ENCODE data around the gene CCNL2. TPM values are rescaled to one million over a fixed set of nuclear protein-coding genes. Genes with fewer than 3 reads are reported as not detected.
"Not testable (repeated sequence)": the region's sequence is repeated elsewhere in the genome, so short reads cannot be mapped to it uniquely, and the experiment has no call there.

Gene CCNL2
- total RNA-seq, 1 donor: 130 TPM

GRCh38 chr1:1406821-1407635, 7.9 kb upstream of the CCNL2 start, which contains the start of gene MRPL20:
Gene MRPL20, minus strand, starts transcription at chr1:1407293. Its CDS starts 76 bp downstream, at chr1:1407217.
- DNase-seq (ENCODE audit: low read depth): peak; percentile 93
- peak within 1 kb of the TSS; percentile 90 for H3K4me3 ChIP-seq (ENCODE audit: low read depth, low read length)
- TF ChIP-seq CTCF (IDR thresholded peaks at IDR 0.05; ENCODE audit: insufficient read depth, low read depth, low read length): no peak

- TF ChIP-seq CTCF (IDR thresholded peaks at IDR 0.05; ENCODE audit: insufficient read depth, low read depth, low read length): no peak
- no peak for DNase-seq (ENCODE audit: low read depth)
- peak overlapping the region; percentile 90 for H3K4me3 ChIP-seq (ENCODE audit: low read depth, low read length)
Measured at GRCh38 chr1:1406101-1406820, 7.1 kb upstream of the CCNL2 start.

GRCh38 chr1:1403653-1404052, 4.5 kb upstream of the CCNL2 start:
- no peak overlapping the region for H3K4me3 ChIP-seq (ENCODE audit: low read depth, low read length)
- DNase-seq (ENCODE audit: low read depth): no peak
- TF ChIP-seq CTCF (IDR thresholded peaks at IDR 0.05; ENCODE audit: insufficient read depth, low read depth, low read length): no peak

GRCh38 chr1:1402901-1403392, 3.8 kb upstream of the CCNL2 start:
- H3K4me3 ChIP-seq (ENCODE audit: low read depth, low read length); DNase-seq (ENCODE audit: low read depth): not testable (repeated sequence)

GRCh38 chr1:1402072-1402900, 3.2 kb upstream of the CCNL2 start:
- peak; percentile 66 for TF ChIP-seq CTCF (IDR thresholded peaks at IDR 0.05; ENCODE audit: insufficient read depth, low read depth, low read length)
- peak; percentile 46 for DNase-seq (ENCODE audit: low read depth)
- no peak overlapping the region for H3K4me3 ChIP-seq (ENCODE audit: low read depth, low read length)

- no peak for TF ChIP-seq CTCF (IDR thresholded peaks at IDR 0.05; ENCODE audit: insufficient read depth, low read depth, low read length)
- no peak for DNase-seq (ENCODE audit: low read depth)
- no peak overlapping the region for H3K4me3 ChIP-seq (ENCODE audit: low read depth, low read length)
Measured at GRCh38 chr1:1401457-1402010, 2.4 kb upstream of the CCNL2 start.

All from fibroblast of villous mesenchyme (primary cell).